Transverse colon (tissue), 3 donors: ENCODE data around the gene STEAP1B.
A peak's percentile ranks its signal among the peaks of the same experiment; 100 is the strongest.

Source experiments
- POLR2A ChIP-seq: fragments of 450-650 bp; IDR thresholded peaks from one replicate; pipeline ENCODE4 v1.6.1; 2016; ENCODE audit warnings: antibody characterized with exemption, mild to moderate bottlenecking, moderate library complexity
- TF ChIP-seq, protein P1 (sequence below), 5 experiments: fragments of 200-600 bp in 3 of 5; fragments of 450-650 bp in 2 of 5; sonication (generic) in 3 of 5; IDR thresholded peaks; 1 replicate in 2 of 5; 2 replicates in 3 of 5; pipeline ENCODE4 v1.5.1; 2016 to 2017; ENCODE audit warnings: antibody characterized with exemption in 5 of 5, inconsistent platforms in 3 of 5, mild to moderate bottlenecking in 2 of 5, moderate library complexity in 1 of 5

DNA sequence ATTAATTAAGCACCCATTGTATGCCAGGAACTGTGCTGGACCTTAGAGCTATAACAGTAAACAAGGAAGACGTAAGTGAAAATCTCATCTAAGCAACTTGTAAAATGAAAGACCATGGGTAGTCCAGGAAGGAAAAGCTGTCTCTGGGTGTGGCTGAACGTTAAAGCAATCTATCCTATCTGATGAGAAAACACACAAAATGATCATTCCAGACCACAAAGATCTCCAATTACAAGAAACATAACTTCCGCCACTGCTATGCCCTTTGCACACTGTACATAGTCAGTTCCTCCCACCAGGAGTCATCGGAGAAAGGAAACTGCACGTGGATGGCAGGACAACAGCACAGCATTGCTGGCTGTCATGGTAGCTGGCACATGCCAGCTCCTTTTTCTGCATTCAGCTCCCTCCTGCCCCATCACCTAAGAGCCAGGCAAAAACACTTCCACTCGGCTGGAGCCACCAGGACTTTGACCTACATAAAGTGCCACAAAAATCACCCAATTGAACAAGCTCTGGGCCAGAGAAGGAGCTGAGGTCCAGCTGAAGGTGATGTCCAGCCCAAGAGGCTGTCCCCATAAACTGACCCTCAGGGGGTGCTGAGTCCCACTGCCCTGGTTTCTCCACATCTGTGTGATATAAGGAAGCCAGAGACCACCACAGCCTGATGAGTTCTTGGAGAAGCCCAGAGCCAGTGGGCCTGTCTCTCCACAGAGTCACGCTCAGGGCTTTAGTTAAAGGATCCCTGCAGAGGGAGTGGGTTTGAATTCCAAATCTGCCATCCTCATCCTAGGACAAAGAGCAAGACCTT, 56.4 kb downstream of the STEAP1B start:
- no peak for TF ChIP-seq POLR2A
- TF ChIP-seq, protein P1, sequence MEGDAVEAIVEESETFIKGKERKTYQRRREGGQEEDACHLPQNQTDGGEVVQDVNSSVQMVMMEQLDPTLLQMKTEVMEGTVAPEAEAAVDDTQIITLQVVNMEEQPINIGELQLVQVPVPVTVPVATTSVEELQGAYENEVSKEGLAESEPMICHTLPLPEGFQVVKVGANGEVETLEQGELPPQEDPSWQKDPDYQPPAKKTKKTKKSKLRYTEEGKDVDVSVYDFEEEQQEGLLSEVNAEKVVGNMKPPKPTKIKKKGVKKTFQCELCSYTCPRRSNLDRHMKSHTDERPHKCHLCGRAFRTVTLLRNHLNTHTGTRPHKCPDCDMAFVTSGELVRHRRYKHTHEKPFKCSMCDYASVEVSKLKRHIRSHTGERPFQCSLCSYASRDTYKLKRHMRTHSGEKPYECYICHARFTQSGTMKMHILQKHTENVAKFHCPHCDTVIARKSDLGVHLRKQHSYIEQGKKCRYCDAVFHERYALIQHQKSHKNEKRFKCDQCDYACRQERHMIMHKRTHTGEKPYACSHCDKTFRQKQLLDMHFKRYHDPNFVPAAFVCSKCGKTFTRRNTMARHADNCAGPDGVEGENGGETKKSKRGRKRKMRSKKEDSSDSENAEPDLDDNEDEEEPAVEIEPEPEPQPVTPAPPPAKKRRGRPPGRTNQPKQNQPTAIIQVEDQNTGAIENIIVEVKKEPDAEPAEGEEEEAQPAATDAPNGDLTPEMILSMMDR (IDR thresholded peaks at IDR 0.05): peak in 1 of 5 experiments; percentile 12
